Measurements from ENCODE around the gene MRAP. TPM values are rescaled to one million over a fixed set of nuclear protein-coding genes. Genes with fewer than 3 reads are reported as not detected.

MRAP gene
- polyA plus RNA-seq, 1 donor from 2014 or later: not detected

DNA sequence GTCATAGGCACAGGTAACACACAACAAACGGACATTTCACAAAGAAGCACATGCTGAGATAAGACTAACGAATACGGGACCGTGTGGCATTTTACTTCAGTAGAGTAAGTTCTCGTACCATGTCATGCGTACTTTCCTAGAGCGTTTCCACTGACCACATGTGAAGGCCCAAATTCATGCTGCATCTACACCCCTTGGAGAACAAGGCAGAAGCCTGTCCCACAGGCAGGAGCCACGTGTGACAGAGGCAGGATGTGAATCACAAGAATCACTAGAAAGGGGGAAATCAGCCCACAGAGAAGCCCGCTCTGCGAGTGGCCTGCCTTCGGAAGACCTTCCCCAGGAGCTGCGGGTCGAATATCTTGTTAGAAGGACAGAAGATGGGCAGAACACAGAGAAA is 52.3 kb downstream of the MRAP start:
- no peaks in the 10 kb centered on the region for H3K9me3 ChIP-seq (ENCODE audit: low read length)
- TF ChIP-seq, protein P1, sequence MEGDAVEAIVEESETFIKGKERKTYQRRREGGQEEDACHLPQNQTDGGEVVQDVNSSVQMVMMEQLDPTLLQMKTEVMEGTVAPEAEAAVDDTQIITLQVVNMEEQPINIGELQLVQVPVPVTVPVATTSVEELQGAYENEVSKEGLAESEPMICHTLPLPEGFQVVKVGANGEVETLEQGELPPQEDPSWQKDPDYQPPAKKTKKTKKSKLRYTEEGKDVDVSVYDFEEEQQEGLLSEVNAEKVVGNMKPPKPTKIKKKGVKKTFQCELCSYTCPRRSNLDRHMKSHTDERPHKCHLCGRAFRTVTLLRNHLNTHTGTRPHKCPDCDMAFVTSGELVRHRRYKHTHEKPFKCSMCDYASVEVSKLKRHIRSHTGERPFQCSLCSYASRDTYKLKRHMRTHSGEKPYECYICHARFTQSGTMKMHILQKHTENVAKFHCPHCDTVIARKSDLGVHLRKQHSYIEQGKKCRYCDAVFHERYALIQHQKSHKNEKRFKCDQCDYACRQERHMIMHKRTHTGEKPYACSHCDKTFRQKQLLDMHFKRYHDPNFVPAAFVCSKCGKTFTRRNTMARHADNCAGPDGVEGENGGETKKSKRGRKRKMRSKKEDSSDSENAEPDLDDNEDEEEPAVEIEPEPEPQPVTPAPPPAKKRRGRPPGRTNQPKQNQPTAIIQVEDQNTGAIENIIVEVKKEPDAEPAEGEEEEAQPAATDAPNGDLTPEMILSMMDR (IDR thresholded peaks at IDR 0.05; ENCODE audit: poor library complexity, severe bottlenecking): no peak
- H3K27me3 ChIP-seq (ENCODE audit: insufficient read depth, low read depth, low read length): no peaks in the 10 kb centered on the region
- no peaks in the 10 kb centered on the region for H4K20me1 ChIP-seq (ENCODE audit: insufficient read depth)
- H2AFZ ChIP-seq (ENCODE audit: low read depth, low read length): no peak overlapping the region
- H3K79me2 ChIP-seq (replicated peaks; ENCODE audit: insufficient read depth, low read length): no peaks in the 10 kb centered on the region
- no peak overlapping the region for H3K4me2 ChIP-seq (ENCODE audit: low read length)
- H3K4me3 ChIP-seq (ENCODE audit: low read length): no peak overlapping the region
- H3K9ac ChIP-seq (ENCODE audit: low read length): no peak overlapping the region
- H3K27ac ChIP-seq (ENCODE audit: low read length): no peak overlapping the region
- H3K9me2 ChIP-seq (ENCODE audit: insufficient read depth, low read length): no peaks in the 10 kb centered on the region
- H3F3A ChIP-seq (ENCODE audit: insufficient read depth, low read length, poor library complexity, severe bottlenecking): no peaks in the 10 kb centered on the region
- peaks cover 13% of the 10 kb centered on the region for H3K36me3 ChIP-seq (ENCODE audit: insufficient read depth, low read length)

DNA sequence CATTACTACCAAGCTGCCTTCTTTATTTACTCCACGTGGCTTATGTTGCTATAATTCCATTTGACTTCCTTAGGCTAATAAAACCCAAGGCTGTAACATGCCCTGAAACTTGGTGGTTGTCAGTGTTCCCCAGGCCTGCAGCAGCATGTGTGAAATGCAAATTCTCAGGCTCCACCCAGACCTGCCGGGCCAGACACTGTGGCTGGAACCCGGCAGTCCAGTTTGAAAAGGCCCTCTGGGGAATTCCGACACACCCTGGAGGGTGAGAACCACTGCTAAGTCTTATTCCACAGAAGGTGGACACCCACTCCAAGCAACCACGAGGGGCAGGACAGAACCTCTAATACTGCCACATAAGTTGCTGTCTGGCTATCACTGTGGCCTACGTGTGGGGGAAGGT is 52.8 kb downstream of the MRAP start:
- Histone ChIP-seq H3F3A (ENCODE audit: insufficient read depth, low read length, poor library complexity, severe bottlenecking) (no peaks in the 10 kb centered on the region), H3K9me2 (ENCODE audit: insufficient read depth, low read length) (no peaks in the 10 kb centered on the region), H3K9ac (ENCODE audit: low read length) (no peak overlapping the region), H3K4me3 (ENCODE audit: low read length) (no peak overlapping the region), H2AFZ (ENCODE audit: low read depth, low read length) (no peak overlapping the region), H3K27me3 (ENCODE audit: insufficient read depth, low read depth, low read length) (no peaks in the 10 kb centered on the region), H4K20me1 (ENCODE audit: insufficient read depth) (no peaks in the 10 kb centered on the region), H3K4me2 (ENCODE audit: low read length) (no peak overlapping the region), H3K36me3 (ENCODE audit: insufficient read depth, low read length) (peaks cover 13% of the 10 kb centered on the region), H3K9me3 (ENCODE audit: low read length) (no peaks in the 10 kb centered on the region), H3K79me2 (replicated peaks; ENCODE audit: insufficient read depth, low read length) (no peaks in the 10 kb centered on the region), H3K27ac (ENCODE audit: low read length) (no peak overlapping the region)
- no peak for TF ChIP-seq RAD21 (conservative IDR thresholded peaks at IDR 0.05)
- no peak for TF ChIP-seq MXI1 (conservative IDR thresholded peaks at IDR 0.05; ENCODE audit: poor library complexity, severe bottlenecking)
- no peak for TF ChIP-seq POLR2AphosphoS5 (IDR thresholded peaks at IDR 0.05)
- TF ChIP-seq EZH2 (IDR thresholded peaks at IDR 0.05; ENCODE audit: borderline replicate concordance, insufficient read depth, low read length, poor library complexity, severe bottlenecking): no peak
- no peak for TF ChIP-seq TAF1 (IDR thresholded peaks at IDR 0.05; ENCODE audit: low read depth)
- TF ChIP-seq, protein P1 (IDR thresholded peaks at IDR 0.05; ENCODE audit: poor library complexity, severe bottlenecking): no peak
- no peak for TF ChIP-seq SMC3 (conservative IDR thresholded peaks at IDR 0.05; ENCODE audit: poor library complexity)
- no peak for TF ChIP-seq EP300 (conservative IDR thresholded peaks at IDR 0.05; ENCODE audit: poor library complexity, severe bottlenecking)
- TF ChIP-seq, protein P2, sequence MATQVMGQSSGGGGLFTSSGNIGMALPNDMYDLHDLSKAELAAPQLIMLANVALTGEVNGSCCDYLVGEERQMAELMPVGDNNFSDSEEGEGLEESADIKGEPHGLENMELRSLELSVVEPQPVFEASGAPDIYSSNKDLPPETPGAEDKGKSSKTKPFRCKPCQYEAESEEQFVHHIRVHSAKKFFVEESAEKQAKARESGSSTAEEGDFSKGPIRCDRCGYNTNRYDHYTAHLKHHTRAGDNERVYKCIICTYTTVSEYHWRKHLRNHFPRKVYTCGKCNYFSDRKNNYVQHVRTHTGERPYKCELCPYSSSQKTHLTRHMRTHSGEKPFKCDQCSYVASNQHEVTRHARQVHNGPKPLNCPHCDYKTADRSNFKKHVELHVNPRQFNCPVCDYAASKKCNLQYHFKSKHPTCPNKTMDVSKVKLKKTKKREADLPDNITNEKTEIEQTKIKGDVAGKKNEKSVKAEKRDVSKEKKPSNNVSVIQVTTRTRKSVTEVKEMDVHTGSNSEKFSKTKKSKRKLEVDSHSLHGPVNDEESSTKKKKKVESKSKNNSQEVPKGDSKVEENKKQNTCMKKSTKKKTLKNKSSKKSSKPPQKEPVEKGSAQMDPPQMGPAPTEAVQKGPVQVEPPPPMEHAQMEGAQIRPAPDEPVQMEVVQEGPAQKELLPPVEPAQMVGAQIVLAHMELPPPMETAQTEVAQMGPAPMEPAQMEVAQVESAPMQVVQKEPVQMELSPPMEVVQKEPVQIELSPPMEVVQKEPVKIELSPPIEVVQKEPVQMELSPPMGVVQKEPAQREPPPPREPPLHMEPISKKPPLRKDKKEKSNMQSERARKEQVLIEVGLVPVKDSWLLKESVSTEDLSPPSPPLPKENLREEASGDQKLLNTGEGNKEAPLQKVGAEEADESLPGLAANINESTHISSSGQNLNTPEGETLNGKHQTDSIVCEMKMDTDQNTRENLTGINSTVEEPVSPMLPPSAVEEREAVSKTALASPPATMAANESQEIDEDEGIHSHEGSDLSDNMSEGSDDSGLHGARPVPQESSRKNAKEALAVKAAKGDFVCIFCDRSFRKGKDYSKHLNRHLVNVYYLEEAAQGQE (IDR thresholded peaks at IDR 0.05; ENCODE audit: borderline replicate concordance): no peak

Measured in neural cell (in vitro differentiated cells).